Body of pancreas (tissue), 4 donors: ENCODE measurements around the gene SSRP1. TPM values are rescaled to one million over a fixed set of nuclear protein-coding genes. Genes with fewer than 3 reads are reported as not detected.
"Not testable (repeated sequence)": the region's sequence is repeated elsewhere in the genome, so short reads cannot be mapped to it uniquely, and the experiment has no call there.

Experiments
- ATAC-seq: fragments of 150-250 bp; one replicate; pipeline ENCODE4 v1.9.1; 2016
- DNase-seq, 4 donors: peaks; one replicate each; pipeline ENCODE4 v3.0.0-alpha.2; 2019
- H3K27ac ChIP-seq, 4 donors: fragments of 200-600 bp; sonication (generic); 1 replicate in 3 of 4; 2 replicates in 1 of 4; pipeline versions ENCODE4 v1.5.1 to v1.6.1; 2016 to 2019; ENCODE audit warnings: mild to moderate bottlenecking in 1 of 4, mixed read lengths in 1 of 4, moderate library complexity in 1 of 4
- H3K27me3 ChIP-seq, 2 donors: fragments of 200-600 bp; sonication (generic); one replicate each; pipeline ENCODE4 v1.6.0; 2016; ENCODE audit warnings: mild to moderate bottlenecking in 1 of 2
- H3K36me3 ChIP-seq, 2 donors: fragments of 200-600 bp; sonication (generic); replicated peaks in 1 of 2; 2 replicates each; pipeline ENCODE4 v1.5.1; 2016; ENCODE audit warnings: low read depth in 2 of 2; ENCODE audit not compliant: insufficient read depth in 1 of 2
- H3K4me1 ChIP-seq: fragments of 200-600 bp; sonication (generic); one replicate; pipeline ENCODE4 v1.6.0; 2016
- H3K4me3 ChIP-seq, 2 donors: fragments of 200-600 bp; sonication (generic); 1 replicate in 1 of 2; 2 replicates in 1 of 2; pipeline ENCODE4 v1.5.1; 2016 to 2019
- H3K9me3 ChIP-seq, 3 donors: fragments of 200-600 bp; sonication (generic); 1 replicate in 2 of 3; 2 replicates in 1 of 3; pipeline ENCODE4 v1.5.1; 2016
- POLR2A ChIP-seq, 3 donors: fragments of 450-650 bp; IDR thresholded peaks; one replicate each; pipeline ENCODE4 v1.6.1; 2016; ENCODE audit warnings: antibody characterized with exemption in 3 of 3, mild to moderate bottlenecking in 2 of 3
- WGBS, 2 donors: methylation state at CpG; one replicate each; pipeline ENCODE4 v1.1.5; 2017; 5-methylcytosine and 5-hydroxymethylcytosine counted together
- intact Hi-C: fragments of 100-400 bp; cut with DNase I; formaldehyde crosslinking; loops from one replicate; pipeline ENCODE4 v1.15.1; 2023
- total RNA-seq, 2 donors: library from RNA; depleted of rRNA; stranded (reverse); fragments of >200 nt; gene quantifications; one replicate each; pipeline ENCODE4 v1.1.0, GENCODE V29; 2016
- TF ChIP-seq, protein P1 (sequence below), 7 experiments: fragments of 450-650 bp in 4 of 7; fragments of 200-600 bp in 3 of 7; sonication (generic) in 3 of 7; IDR thresholded peaks; one replicate each; pipeline ENCODE4 v1.5.1; 2016 to 2019; ENCODE audit warnings: antibody characterized with exemption in 7 of 7

Gene SSRP1
- total RNA-seq, 2 donors from 2014 or later: 44.2 to 51.9 TPM

DNA sequence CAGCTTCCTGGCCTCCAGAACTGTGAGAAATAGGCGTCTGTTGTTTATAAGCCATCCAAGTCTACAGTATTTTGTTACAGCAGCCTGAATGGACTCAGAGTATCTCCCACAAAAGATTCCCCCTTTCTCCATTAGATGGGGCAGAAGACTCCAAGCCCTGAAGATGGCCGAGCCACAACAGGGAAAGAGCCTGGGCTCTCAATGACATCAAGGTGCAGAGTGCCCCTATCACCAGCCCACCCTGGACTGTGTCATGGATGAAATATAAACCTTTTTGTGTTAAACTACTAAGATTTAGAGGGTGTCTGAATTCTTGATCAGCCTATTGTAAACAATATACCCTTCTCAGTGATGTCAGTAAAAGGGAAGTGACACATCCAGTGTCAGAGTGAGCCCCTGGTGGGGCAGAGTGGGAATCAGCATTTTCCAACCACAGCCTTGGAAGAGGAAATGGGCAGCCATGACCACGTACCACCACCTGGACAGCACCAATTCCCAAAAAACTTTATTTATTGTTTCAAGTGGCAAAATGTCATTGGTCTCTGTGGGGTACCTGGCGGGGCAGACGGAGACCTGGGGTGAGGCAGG is 36.4 kb downstream of the SSRP1 start:
- intact Hi-C loops: no loop called here
- Histone ChIP-seq H3K36me3 (peaks cover 36 to 38% of the 10 kb centered on the region in 2 donors), H3K27ac (no peak overlapping the region), H3K27me3 (no peaks in the 10 kb centered on the region), H3K4me3 (no peak overlapping the region), H3K4me1 (peaks cover 20% of the 10 kb centered on the region), H3K9me3 (peaks cover 0 to 6% (median 0%) of the 10 kb centered on the region in 3 donors)
- ATAC-seq (no peak), DNase-seq (no peak)
- TF ChIP-seq POLR2A (IDR thresholded peaks at IDR 0.05): no peak
- TF ChIP-seq, protein P1, sequence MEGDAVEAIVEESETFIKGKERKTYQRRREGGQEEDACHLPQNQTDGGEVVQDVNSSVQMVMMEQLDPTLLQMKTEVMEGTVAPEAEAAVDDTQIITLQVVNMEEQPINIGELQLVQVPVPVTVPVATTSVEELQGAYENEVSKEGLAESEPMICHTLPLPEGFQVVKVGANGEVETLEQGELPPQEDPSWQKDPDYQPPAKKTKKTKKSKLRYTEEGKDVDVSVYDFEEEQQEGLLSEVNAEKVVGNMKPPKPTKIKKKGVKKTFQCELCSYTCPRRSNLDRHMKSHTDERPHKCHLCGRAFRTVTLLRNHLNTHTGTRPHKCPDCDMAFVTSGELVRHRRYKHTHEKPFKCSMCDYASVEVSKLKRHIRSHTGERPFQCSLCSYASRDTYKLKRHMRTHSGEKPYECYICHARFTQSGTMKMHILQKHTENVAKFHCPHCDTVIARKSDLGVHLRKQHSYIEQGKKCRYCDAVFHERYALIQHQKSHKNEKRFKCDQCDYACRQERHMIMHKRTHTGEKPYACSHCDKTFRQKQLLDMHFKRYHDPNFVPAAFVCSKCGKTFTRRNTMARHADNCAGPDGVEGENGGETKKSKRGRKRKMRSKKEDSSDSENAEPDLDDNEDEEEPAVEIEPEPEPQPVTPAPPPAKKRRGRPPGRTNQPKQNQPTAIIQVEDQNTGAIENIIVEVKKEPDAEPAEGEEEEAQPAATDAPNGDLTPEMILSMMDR (IDR thresholded peaks at IDR 0.05): no peak
- 94 to 99% methylated on average over 5 of the region's 5 CpGs for WGBS, 2 donors

DNA sequence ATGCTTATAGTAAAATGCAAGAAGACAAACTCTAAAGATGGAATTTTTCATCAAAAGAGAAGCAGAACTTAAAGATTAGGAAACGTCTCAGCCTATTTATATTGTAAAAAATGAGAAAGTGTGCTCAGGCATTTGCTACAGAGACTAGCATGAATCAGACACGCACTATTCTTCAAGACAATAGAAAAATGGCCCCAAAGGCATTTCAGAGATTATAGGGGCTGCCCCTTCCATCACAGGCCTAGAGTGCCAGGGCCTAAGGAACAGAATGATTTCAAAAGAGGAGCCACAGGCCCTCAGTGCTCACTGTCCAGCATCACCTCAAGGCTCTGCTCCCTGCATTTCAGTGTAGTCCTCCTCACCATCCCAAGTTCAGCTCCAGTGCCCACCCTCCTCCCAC is 38.5 kb downstream of the SSRP1 start:
- TF ChIP-seq, protein P1 (IDR thresholded peaks at IDR 0.05): no peak
- TF ChIP-seq POLR2A (IDR thresholded peaks at IDR 0.05): no peak
- whole genome bisulfite sequencing, 2 donors: 87 to 90% methylated on average over 2 of the region's 2 CpGs
- ATAC-seq (no peak), DNase-seq (no peak)
- intact Hi-C loops: no loop called here
- Histone ChIP-seq H3K4me3 (no peak overlapping the region), H3K4me1 (peaks cover 23% of the 10 kb centered on the region), H3K27ac (no peak overlapping the region), H3K9me3 (peaks cover 0 to 6% (median 0%) of the 10 kb centered on the region in 3 donors), H3K36me3 (peaks cover 33 to 34% of the 10 kb centered on the region in 2 donors), H3K27me3 (no peaks in the 10 kb centered on the region)

DNA sequence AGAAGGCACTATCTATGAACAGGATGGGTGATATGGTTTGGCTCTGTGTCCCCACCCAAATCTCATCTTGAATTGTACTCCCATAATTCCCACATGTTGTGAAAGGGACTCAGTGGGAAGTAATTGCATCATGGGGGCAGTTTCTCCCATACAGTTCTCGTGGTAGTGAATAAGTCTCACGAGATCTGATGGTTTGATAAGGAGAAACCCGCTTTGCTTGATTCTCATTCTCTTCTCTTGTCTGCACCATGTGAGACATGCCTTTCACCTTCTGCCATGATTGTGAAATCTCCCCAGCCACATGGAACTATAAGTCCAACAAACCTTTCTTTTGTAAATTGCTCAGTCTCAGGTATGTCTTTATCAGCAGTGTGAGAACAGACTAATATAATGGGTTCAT is 39.5 kb downstream of the SSRP1 start:
- H3K27me3 ChIP-seq, H3K4me3 ChIP-seq, intact Hi-C loops, DNase-seq, H3K27ac ChIP-seq, H3K9me3 ChIP-seq, ATAC-seq: not testable (repeated sequence)
- WGBS, 2 donors: 83 to 93% methylated on average over 3 of the region's 3 CpGs
- Histone ChIP-seq H3K4me1 (peaks cover 23% of the 10 kb centered on the region), H3K36me3 (peaks cover 23 to 24% of the 10 kb centered on the region in 2 donors)

DNA sequence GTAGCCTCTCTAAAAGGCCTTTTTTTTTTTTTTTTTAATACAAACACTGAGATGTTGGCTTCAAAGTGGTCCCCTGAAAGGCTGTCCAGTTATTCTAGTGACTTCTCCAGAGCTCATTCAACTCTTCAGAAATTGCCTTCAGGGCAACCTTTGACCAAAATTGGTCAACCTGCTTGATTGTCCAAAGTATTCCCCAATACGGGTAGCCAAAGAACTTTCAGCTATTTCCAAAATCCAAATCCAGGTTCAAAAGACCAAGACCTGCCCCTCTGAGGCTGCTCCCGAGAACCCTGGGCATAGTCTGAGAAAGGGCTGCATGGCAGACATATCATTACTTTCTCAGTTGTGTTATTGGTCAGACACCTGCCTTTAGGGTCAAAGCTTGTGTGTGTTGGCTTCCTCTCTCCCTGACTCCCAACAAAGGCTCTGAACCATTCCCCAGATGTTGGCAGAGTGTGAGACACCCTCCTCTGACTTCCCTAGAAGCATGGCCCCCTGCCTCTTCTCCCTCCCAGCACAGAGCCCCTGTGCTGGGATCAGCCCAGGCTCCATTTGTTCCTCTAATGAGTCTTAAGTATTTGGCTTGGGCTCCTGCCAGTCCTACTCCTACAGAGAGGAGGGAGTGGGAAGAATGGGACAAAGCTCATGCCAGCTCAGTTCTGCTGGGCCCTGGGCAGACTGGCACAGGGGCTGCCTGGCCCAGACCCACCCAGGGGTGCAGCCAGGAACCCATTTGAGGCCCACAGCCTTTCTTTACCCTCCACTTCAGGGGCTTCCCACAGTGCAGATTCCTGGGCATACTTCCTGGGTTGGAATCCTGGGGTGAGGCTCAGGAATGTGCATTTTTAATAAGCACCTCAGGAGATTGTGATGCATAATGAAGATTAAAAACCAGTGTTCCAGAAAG is 41.2 kb downstream of the SSRP1 start:
- WGBS, 2 donors: 93 to 100% methylated on average over 1 to 2 of the region's 2 CpGs
- Histone ChIP-seq H3K4me3 (no peak overlapping the region), H3K27ac (peak overlapping the region in 2 of 4 donors; percentile 31 to 52), H3K36me3 (peaks cover 6 to 7% of the 10 kb centered on the region in 2 donors), H3K9me3 (peaks cover 0 to 6% (median 0%) of the 10 kb centered on the region in 3 donors), H3K27me3 (no peaks in the 10 kb centered on the region), H3K4me1 (peaks cover 23% of the 10 kb centered on the region)
- peak; percentile 47 for ATAC-seq
- no peak for TF ChIP-seq POLR2A (IDR thresholded peaks at IDR 0.05)
- TF ChIP-seq, protein P1 (IDR thresholded peaks at IDR 0.05): no peak
- intact Hi-C loops: no loop called here
- peak in 3 of 4 donors; percentile 38 to 74 (median 65) for DNase-seq

DNA sequence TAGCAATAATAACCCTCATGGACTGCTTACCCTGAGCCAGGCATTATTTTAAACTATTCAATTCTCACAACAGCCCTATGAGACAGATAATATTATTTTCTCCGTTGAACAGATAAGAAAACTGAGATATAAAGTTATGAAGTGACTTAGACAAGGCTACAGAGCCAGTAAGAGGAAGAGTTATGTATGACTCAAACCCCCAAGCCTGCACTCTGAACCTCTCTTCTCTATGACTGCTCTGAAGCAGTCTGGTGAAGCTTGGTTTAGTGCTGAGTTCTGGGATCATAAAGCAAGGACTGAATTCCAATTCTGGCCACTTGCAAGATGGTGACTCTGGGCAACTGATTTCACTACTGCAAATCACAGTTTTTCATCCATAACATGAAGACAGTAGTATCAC is 45.4 kb downstream of the SSRP1 start:
- TF ChIP-seq POLR2A (IDR thresholded peaks at IDR 0.05): no peak
- TF ChIP-seq, protein P1 (IDR thresholded peaks at IDR 0.05): no peak
- ATAC-seq: no peak
- Histone ChIP-seq H3K4me1 (peaks cover 32% of the 10 kb centered on the region), H3K27me3 (no peaks in the 10 kb centered on the region), H3K9me3 (no peaks in the 10 kb centered on the region), H3K27ac (no peak overlapping the region), H3K36me3 (no peaks in the 10 kb centered on the region), H3K4me3 (no peak overlapping the region)
- intact Hi-C loops: no loop called here
- DNase-seq: no peak
- 7 to 17% methylated on average over 1 of the region's 1 CpG for WGBS, 2 donors
